M059J (cell line): ENCODE measurements around the gene ADCY9. TPM values are rescaled to one million over a fixed set of nuclear protein-coding genes. Genes with fewer than 3 reads are reported as not detected.

Source experiments
- DNase-seq: peaks from one replicate; pipeline ENCODE4 v3.0.0-alpha.2; 2012; ENCODE audit warnings: low read depth
- total RNA-seq: library from RNA; depleted of rRNA; stranded (reverse); fragments of >200 nt; shearing (Covaris generic); gene quantifications from 2 replicates; pipeline ENCODE4 v1.2.3, GENCODE V29; 2014

The ADCY9 gene
- total RNA-seq, 1 experiment from 2014 or later: 18.1 TPM

DNA sequence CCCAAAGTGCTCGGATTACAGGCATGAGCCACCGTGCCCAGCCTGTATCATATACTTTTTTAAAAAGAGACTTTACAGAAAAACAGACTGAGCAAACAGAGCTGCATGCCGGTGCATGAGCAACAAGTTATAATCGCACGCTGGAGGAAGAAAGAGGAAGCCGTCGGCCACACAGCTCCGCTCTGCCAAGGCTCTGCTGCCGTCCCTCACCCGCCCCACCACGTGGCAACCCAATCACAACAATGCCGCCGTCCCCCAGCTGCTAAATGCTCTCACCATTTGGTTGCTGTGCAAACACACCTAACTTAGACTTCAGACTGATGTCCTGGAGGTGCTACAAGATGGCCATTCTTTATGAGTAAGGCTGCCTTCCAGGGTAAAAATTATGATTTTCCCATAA, 83.5 kb downstream of the ADCY9 start:
- no peak for DNase-seq

DNA sequence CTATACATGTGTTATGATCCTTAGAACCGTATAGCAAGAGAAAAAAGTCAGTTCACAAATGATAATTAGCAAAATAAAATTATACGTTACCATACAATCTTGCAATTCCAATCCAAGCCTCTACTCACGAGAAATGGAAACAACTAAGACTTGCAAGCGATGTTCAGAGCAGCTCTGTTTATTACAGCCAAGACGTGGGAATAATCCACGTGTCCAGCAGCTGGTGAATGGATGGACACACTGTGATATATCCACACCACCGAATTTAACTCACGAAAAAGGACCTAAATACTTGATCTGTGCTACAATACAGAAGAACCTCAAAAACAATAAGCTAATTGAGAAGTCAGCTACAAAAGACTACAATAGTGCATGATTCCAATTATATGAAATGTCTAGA, 88.1 kb downstream of the ADCY9 start:
- no peak for DNase-seq

DNA sequence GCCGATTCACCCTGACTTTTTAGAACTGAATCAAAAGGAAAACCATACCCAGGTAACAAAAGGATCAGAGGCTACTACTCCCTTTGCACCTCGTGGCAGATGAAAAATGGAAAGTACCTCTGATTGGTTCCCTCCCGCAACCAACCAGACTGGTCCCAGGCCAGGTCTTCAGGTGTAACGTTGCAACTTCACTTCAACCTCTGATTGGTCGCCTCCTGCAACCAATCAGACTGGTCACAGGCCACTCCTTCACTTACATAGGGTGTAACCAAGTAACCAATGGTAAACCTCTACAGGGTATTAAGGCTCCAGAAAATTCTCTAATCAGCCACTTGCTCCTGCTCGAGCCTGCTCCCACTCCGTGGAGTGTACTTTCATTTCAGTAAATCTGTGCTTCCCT, 89.4 kb downstream of the ADCY9 start:
- no peak for DNase-seq

DNA sequence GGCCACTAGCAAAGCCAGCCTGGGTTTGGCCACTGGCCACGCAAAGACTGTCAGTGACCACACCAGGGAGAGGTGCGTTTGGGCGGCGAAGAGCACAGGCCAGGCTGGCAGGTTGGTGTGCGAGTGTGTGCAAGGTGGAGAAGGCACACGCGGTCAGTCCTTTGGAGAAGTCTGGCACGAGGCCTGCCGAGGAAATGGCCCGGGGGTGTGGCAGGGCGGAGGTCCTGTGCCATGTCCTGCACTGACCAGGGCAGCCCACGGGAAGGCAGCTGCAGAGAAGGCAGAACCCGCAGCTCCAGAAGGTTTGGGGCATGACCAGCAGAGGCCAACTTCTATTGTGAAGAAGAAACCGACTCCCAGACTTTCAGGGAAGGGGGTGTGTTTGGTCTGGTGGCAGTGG, 90.8 kb downstream of the ADCY9 start:
- no peak for DNase-seq

DNA sequence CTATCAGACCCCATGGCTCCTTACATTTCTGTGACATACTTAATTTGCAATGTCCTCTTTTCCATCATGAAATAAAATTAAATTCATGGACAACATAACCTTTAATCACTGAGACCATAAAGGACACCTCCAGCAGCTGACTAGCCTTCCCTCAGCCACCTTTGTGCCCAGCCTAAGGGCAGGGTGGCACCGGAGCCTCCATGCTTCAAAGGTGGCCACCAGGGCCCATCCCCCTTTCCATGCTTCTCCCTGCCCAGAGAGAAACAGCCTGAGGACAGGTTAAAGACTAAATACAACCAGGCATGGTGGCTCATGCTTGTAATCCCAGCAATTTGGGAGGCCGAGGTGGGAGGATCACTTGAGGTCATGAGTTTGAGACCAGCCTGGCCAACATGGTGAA, 94.3 kb downstream of the ADCY9 start:
- no peak for DNase-seq

DNA sequence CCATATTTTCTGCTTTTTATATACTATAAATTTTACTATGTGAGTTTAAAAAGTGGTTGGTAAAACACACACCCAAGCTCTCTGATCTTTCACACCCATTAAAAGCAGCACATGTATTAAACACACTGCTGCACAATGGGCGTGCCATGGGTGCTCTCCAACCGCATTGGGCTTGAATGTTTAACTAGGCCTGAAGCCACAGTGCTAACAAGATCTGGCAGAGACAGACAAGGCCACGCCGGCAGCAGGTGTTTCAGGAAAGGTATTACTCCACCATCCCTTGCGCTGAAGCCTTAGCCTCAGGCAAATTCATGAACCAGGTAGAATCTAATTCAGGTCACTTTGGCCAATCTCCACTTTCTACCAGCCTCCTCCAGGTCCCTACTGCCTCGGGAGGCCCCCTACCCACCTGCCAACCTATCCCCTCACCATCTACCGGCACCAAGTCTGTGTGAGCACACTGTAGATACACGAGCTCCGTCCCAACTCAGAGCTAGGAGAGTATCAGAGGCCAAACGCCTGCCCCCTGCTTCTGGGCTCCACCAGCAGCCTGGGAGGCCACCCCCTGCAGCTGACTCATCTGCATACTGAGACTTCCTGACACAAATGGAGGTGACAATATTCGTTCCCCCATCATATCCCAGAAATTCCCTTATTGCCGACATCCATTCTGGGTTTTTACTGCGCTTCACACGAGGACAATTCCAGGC, 95.0 kb downstream of the ADCY9 start:
- peak; percentile 26 for DNase-seq

DNA sequence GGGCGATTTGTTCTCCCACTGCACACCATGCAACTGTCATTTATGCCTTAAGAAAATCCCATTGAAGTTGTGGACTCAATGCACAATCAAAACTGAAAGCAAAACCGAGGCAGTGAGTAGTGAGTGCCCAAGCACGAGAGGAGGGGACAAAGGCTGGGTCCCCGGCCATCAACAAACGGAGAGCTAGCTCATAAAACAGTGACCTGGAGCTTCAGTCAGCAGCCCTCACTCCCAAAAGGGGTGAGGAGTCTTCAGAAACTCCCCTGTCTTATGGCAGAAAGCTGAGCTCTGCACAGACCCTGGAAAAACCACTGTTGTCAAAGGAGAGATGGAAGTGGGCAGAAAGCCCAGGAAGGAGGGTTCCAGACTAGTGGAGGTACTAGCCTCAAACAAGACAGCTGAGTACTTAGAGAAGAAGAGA, 96.9 kb downstream of the ADCY9 start:
- peak; percentile 83 for DNase-seq

DNA sequence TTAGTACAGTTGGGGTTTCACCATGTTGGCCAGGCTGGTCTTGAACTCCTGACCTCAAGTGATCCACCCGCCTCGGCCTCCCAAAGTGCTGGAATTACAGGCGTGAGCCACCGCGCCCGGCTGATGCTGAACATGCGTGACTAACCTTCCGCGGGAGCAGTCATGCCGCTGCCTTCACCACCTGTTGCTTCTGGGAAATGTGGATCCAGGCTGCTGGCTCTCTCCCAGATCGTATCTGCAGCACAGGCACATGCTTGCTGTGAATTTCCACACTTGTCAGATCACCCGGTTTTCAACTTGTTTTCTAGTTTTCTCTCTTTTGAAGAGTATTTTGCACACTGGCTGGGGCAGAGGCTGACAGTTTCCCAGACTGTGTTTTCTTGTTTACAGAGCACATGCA, 97.9 kb downstream of the ADCY9 start:
- peak; percentile 42 for DNase-seq

DNA sequence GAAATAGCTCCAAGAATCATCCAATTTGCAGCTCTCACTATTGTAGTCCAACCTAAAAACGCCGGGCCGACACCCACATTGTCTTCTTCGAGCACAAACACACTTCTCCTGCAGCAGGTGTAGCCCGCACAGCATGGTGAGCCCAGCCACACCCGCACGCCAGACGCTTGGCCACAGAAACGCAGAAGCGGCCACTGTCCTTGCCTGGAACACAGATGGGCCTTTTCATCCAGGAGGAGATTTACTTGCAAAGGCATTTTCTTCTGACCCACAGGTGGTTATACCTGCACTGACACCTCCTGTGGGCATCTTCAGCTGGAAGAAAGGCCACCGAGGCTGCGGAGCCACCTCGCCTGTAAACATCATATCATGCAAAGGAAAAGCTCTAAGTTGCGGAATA, 98.4 kb downstream of the ADCY9 start:
- no peak for DNase-seq

DNA sequence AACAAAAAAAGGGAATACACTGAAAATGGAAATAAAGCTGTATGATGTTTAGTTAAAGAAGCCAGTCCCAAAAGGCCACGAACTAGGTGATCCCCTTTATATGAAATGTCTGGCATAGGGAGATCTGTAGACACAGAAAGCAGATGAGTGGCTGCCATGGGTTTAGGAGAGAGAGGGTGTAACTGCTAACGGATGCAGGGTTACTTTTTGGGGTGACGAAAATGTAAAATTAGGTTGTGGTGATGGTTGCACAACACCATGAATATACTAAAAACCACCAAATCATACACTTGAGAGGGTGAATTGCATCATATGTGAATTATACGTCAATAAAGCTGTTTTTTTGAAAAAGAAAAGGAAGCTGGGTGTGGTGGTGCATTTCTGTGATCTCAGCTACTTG, 99.6 kb downstream of the ADCY9 start:
- peak; percentile 20 for DNase-seq

DNA sequence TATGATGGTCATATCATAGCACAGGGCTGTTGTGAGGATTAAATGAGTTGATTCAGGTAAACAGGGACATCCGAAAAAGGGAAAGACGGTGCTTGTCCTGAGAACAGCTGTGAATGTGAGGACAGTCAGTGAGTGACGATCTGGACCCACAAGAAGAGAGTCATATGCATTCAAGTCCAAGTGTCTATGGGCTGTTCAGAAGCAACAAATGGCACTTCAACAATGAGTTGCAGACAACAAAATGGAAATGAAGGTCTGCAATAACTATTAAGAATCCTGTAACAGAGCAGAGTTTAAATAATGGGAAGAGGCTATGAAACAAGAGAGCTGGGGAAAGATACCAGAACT, 100.3 kb downstream of the ADCY9 start:
- DNase-seq: no peak

DNA sequence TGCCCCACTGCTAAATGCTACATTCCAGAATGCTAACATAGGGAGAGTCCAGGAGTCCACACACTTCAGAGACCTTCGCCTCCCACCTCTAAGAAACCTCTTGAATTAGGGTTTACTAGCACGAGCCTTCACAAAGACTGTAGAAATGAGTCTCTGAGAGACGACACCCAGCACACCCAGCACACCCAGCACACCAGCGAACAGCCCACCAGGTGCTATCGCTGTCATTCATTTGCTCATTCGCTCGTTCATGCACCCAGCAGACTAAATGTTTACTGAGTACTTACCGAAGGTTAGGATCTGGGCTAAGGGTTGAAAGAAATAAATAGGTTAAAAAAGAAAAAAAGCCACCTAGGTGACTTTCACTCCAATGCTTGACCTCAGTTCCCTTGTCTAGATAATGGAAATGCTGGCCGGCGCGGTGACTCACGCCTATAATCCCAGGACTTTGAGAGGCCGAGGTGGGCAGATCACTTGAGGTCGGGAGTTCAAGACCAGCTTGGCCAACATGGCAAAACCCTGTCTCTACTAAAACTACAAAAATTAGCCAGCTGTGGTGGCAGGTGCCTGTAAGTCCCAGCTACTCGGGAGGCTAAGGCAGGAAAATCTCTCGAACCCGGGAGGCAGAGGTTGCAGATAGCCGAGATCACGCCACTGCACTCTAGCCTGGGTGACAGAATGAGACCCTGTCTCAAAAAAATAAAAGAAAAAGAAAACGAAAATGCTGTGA, 100.8 kb downstream of the ADCY9 start:
- peak; percentile 53 for DNase-seq

DNA sequence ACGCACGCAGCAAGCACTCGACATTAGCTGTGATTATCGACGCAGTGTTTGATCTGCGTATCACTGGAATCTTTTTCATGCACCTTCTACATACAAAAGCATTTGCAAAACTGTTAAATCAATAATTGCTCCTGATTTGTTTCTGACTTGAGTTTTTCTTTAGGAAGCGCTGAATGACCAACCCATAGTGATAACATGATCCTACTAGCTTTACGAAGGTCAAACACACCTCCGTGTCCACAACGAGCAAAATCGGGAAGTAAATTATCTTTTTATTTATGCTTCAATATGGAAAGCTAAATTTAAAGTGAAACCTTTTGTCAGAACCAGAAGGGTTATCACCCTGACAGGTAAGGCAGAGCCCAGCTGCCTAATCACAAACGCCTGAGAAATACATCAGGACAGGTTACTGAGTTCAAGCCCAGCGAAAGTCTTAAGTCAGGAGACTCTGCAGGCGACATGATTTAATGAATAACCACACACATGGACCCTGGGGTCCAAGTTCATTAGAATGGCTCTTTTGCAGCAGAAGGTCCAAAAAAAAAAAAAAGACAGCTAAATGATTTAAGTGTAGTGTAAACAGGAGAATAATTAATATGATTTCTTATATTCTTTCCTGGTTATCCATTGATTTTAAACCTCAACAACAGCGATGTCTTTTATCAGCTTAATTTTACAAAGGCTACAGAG, 104.2 kb downstream of the ADCY9 start:
- DNase-seq: no peak

DNA sequence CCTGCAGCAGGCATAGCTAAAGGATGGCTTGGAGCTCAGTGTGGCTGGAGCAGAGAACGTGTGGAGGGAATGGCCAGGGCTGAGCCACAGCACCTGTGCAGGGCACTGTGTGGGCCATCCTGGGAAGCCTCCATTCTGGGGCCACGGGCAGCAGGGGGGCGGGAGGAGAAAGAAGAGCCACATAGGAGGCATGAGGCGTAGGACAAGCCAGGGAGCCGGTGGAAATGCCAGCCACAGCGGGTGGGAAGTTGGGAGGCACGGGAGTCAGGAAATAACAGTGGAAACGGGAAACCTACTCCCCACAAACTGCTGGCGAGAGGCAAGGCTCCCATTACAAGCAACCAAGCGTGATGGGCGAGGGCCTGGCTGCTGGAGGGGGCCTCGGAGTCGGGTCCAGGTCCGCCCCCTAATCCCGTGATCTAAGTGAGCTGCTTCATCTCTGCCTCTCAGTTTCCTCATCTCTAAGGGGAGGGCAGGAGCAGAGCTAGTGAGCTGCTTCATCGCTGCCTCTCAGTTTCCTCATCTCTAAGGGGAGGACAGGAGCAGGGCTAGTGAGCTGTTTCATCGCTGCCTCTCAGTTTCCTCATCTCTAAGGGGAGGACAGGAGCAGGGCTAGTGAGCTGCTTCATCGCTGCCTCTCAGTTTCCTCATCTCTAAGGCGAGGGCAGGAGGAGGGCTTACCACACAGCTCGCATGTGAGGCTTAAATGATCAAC, 104.9 kb downstream of the ADCY9 start:
- no peak for DNase-seq

DNA sequence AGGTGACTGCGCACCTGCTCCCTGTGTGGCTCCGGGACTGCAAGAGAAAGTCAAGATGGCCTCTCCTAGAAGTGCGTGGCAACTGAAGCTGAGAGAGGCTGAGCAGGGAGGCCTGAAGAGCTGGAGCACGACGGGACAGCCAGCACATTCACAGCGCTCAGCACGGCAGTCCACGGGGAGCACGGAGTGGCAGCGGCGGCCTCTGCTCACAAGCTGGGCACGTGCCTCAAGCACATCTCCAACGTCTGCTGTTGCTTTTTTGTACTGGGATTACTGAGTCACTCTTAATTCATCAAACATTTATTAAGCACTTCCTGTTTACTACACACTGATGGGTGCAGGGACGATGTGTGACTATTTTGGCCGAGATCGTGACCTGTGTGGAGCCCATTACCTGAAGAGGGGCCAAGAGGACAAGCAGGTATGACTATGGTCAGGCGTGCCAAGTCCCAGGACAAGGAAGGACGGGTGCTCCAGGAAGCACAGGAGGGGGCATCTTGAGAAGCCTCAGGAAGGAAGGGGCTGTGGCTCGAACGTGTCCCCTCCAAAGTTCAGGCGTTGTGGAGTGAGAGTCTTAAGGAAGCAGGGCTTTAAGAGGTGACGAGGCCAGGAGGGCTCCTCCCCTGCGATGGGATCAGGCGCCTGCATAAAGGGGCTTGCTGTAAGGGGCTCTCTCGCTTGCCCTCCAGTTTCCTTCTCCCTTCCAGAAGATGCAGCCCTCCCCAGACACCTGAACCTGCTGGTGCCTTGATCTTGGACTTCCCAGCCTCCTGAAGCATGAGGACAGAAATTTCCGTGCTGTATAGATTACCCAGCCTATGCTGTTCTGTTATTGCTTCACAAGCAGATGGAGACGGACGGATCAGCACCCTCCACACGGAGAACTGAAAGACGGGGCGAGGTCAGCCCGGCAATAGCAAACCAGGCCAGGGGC, 105.8 kb downstream of the ADCY9 start:
- DNase-seq: no peak

DNA sequence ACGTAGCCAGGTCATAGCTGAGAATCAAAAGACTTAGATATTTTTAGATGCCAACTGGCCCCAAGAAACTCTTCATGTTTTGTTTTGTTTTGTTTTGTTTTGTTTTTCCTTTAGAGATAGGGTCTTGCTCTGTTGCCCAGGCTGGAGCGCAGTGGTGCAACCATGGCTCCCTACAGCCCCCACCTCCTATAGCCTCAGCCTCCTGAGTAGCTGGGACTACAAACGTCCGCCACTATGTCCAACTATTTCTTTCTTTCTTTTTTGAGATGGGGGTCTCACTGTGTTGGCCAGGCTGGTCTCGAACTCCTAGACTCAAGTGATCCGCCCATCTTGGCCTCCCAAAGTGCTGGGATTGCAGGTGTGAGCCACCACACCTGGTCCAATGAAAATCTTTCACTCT, 107.1 kb downstream of the ADCY9 start:
- no peak for DNase-seq

DNA sequence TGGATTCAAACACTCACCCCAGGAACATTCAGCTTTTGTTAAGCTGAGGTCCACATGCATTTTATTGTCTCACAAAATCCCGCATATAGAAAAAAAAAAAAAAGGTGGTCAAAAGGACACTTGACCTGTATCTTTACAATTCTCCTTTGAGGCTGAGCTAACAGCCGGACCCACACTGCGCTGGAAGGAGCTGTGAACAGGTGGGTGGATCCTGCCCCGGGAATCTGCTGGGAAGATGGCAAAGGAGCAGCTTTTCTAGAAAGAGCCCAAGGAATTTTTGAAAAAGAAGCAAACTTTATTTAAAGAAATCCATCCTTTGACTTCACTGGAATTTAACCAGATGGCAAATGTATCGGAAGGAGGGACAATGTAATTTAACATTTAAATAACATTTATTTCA, 108.1 kb downstream of the ADCY9 start:
- DNase-seq: no peak

DNA sequence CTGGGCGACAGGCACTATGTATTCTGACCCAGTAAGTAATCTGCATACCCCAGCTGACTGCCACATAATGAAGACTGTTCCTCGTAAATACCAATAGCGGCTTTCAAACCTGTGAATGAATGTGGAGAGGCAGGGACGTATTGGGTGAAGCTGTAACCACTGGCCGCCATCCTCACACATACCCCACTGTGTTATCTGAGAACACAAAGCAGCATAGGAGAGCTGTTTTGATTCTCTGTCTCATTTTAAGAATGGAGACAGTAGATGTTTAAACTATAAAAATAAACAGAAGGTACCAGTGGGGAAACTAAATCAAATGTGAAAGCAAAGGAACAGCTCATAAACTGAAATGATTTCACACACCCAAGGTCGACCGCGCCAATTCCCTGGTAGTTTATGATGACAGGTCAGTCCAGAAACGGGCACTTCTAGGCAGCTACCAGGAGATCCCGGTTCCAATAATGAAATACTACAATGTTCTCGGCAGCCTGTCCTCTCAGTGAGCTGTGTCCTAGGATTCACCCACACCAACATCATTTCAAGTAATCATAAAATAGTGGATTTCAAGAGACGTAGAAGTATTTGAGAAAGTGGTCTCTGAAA, 109.7 kb downstream of the ADCY9 start:
- no peak for DNase-seq

DNA sequence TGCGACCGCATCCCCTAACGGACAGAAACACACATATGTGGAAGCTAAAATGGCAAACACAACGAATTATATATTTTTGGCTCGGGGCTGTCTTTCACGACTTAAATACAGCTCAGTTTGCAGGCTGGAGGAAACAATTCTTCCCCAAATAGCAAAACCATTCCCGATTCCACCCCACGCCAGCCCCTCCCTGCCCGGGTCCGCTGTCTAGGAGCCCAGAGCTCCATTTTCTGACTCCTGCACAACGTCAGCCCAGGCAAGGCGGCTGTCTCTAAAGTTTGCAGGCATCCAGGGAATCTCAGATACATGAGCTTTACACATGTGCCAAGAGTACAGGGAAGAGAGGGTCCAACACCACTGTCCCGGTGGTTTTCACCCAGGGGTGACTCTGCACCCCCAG, 110.5 kb downstream of the ADCY9 start:
- no peak for DNase-seq

DNA sequence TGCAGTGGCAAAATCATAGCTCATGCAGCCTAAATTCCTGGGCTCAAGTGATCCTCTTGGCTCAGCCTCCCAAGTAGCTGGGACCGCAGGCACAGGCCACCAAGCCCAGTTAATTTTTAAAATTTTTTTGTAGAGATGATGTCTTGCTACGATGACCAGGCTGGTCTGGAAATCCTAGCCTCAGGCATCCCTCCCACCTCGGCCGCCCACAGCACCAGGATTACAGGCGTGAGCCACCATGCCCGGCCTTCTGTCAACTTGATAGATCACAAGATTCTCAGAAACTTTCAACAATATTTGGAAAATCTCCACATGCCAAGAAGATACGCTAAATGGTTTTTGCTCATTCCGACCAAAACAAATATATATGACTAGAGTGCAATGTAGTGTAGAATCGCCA, 111.0 kb downstream of the ADCY9 start:
- DNase-seq: no peak

DNA sequence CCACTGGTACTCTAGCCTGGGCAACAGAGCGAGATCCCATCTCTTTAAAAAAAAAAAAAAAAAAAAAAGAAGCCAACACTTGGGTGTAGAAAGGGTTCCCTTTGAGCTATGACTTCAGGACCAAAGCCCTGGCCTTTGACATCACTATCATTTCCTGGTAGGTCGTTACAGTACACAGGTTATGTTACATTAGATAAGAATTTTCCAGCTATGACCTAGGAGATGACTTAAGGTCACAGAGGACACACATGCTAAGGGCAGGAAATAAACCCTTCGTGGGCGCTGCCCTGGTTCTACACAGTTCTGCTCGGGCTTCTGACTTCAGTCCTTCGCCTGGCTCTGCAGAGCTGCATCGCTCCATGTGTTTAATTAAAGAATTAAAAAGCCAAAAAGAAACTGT, 112.0 kb downstream of the ADCY9 start:
- DNase-seq: no peak
